WERI-Rb-1 (cell line): Measurements from ENCODE around the gene SH3RF1.
A peak's percentile ranks its signal among the peaks of the same experiment; 100 is the strongest.

Experiments
- DNase-seq: peaks from one replicate; pipeline ENCODE4 v3.0.0-alpha.2; 2020
- H3K27ac ChIP-seq: fragments of 250-450 bp; sonication (Bioruptor Pico); 2 replicates; pipeline ENCODE4 v1.5.1; 2020; ENCODE audit warnings: mild to moderate bottlenecking, moderate library complexity
- H3K27me3 ChIP-seq: fragments of 250-450 bp; sonication (Bioruptor Pico); 2 replicates; pipeline ENCODE4 v1.5.1; 2021; ENCODE audit warnings: mild to moderate bottlenecking, low read depth, moderate library complexity; ENCODE audit not compliant: insufficient read depth, severe bottlenecking
- H3K36me3 ChIP-seq: fragments of 250-450 bp; sonication (Bioruptor Pico); 2 replicates; pipeline ENCODE4 v1.5.1; 2020; ENCODE audit warnings: mild to moderate bottlenecking, moderate library complexity
- H3K4me3 ChIP-seq: 2 replicates; pipeline ENCODE4 v1.5.1; 2011; ENCODE audit warnings: low read depth, mild to moderate bottlenecking, control low read depth, low read length
- H3K9me3 ChIP-seq: fragments of 250-450 bp; sonication (Bioruptor Pico); 2 replicates; pipeline ENCODE4 v1.5.1; 2021; ENCODE audit warnings: mild to moderate bottlenecking, moderate library complexity; ENCODE audit not compliant: severe bottlenecking
- CTCF ChIP-seq: IDR thresholded peaks from 2 replicates; pipeline ENCODE4 v1.5.1; 2011; ENCODE audit warnings: low read depth, mild to moderate bottlenecking, control low read depth, inconsistent platforms, low read length

SH3RF1 gene

GRCh38 chr4:169047956-169048355, 222.8 kb downstream of the SH3RF1 start:
- no peak for TF ChIP-seq CTCF
- no peak overlapping the region for H3K4me3 ChIP-seq
- H3K27me3 ChIP-seq, result no peaks in the 10 kb centered on the region
- no peaks in the 10 kb centered on the region for H3K9me3 ChIP-seq
- H3K36me3 ChIP-seq, result no peaks in the 10 kb centered on the region
- DNase-seq, result no peak
- H3K27ac ChIP-seq, result no peak overlapping the region

DNA sequence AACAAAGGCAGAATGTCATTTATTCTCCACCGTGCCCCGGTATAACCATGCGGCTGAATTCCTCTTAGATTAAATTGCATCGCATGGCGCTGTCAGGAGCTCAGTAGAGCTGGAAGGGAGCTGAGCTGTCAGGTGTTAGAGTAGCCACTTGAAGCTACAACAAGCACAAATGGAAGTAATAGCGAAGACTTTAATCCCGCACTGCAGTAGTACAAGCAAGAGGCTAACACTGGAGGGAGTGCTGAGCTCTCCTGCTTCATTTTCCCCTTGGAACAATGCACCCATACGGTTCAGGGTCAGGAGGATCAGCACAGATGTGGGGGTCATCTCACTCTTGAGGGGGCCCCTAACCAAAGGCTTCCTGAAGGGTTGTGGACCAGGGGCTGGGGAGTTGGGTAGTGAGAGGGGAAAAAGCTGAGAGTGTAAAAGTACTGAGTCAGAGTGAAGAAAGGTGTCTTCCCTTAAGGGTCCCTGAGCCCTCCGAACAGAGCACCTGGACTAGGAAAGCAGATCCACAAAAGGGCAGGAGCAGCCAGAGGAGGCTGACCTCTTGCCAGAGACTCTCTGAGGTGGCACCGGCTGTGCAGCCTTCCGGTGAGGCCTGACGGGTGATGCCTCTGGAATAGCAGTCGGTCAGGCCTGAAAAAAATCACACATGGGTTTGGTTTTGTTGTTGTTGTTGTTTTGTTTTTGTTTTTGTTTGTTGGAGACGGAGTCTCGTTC, 224.7 kb downstream of the SH3RF1 start:
- DNase-seq, result peak; percentile 43
- Histone ChIP-seq H3K9me3 (no peaks in the 10 kb centered on the region), H3K4me3 (no peak overlapping the region), H3K36me3 (no peaks in the 10 kb centered on the region), H3K27ac (no peak overlapping the region), H3K27me3 (no peaks in the 10 kb centered on the region)
- peak; percentile 73 for TF ChIP-seq CTCF

GRCh38 chr4:169044714-169045447, 225.9 kb downstream of the SH3RF1 start:
- DNase-seq, result no peak
- Histone ChIP-seq H3K27me3 (no peaks in the 10 kb centered on the region), H3K9me3 (no peaks in the 10 kb centered on the region)

More at GRCh38 chr4:169044714-169045447, 225.9 kb downstream of the SH3RF1 start:
- Histone ChIP-seq H3K4me3 (no peak overlapping the region), H3K27ac (no peak overlapping the region), H3K36me3 (no peaks in the 10 kb centered on the region)
- no peak for TF ChIP-seq CTCF
